ENCODE measurements around the gene CDH5.

Gene CDH5

DNA sequence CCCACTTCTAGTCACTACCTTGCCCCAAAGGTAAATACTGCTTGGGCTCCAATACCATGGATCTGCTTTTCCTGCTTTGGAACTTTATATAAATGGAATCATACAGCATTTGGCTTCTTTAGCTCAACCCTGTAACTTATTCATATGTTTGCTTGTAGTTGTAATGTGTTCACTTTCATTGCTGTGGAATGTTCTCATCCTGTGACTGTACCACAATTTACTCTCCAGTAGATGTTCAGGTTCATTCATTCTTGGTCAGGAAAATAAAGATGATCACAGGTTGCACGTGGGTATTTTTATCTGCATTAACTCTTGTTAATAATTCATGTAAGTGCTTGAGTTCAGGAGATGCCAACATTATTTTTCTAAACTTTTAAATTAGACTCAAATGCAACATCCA lies 53.9 kb downstream of the CDH5 start:
- no peak for DNase-seq

DNA sequence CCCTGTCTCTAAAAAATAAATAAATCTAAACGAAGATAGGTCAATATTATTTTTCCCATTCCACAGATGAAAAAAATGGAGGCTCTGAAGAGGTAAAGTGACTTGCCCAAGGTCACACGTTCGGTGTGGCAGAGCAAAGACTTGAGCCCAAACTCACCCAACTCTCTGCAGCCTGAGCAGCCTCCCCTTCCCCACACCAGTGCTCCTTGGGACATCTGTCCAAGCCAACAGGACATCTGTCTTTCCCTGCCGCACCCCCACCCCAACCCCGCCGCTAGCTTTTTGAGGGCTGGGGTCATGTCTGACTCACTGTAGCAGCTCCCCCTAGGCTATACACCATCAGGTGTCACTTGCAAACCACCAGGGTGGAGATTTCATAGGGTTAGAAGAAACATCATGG lies 55.4 kb downstream of the CDH5 start:
- DNase-seq, result no peak

DNA sequence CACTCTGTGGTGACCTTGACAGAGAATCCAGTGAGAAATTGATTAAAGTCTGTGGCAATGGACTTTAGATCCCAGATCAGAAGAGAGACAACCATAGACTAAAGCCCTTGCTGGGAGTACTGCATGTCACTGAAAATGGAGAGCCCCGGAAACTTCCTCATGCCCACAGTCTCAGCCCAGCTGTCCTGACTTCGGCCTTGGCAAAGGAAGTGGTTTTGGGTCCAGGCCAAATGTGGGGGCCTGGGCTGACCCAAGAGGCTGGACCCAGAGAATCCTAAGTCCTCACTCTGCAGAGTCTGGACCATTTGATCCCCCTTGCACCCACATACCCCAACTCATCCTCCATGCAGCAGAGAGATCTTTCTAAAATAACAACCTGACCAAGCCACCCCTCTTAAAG lies 55.9 kb downstream of the CDH5 start:
- no peak for DNase-seq

DNA sequence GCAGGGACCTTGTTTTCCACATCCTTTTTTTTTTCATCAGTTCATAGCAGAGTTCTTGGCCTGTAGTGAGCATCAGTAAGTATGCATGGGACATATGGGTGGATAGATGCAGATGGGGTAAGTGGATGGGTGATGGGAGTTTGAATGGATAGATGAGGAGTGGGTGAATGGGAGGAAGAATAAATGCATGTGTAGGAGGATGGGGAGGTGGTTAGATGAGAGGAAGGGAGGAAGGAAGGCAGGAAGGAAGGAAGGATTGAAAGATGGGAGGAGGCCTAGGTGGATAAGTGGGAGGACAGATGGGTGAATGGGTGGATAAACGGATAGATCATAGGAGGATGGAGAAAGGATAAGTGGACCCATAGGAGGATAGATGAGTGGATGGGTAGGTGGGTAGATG lies 56.7 kb downstream of the CDH5 start:
- DNase-seq, result no peak

DNA sequence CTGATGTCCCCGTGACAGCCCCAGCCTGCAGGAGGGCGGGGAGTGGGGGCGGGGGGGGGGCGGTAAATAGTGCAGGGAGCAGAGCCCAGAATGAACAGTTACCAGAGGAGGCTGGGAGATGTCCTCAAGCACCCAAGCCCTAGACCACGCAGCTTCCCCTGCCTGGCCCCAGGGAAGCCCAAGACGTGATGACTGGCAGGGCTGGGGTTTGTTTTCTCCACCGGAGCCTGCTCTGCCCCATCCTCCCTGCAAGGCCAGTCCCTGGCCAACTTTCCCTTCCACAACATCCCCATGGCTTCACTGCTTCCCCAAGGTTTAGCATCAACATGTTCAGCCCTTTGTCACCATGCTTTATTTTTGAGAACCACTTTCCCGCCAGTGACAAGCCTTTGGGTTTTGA lies 59.2 kb downstream of the CDH5 start:
- no peak for DNase-seq

DNA sequence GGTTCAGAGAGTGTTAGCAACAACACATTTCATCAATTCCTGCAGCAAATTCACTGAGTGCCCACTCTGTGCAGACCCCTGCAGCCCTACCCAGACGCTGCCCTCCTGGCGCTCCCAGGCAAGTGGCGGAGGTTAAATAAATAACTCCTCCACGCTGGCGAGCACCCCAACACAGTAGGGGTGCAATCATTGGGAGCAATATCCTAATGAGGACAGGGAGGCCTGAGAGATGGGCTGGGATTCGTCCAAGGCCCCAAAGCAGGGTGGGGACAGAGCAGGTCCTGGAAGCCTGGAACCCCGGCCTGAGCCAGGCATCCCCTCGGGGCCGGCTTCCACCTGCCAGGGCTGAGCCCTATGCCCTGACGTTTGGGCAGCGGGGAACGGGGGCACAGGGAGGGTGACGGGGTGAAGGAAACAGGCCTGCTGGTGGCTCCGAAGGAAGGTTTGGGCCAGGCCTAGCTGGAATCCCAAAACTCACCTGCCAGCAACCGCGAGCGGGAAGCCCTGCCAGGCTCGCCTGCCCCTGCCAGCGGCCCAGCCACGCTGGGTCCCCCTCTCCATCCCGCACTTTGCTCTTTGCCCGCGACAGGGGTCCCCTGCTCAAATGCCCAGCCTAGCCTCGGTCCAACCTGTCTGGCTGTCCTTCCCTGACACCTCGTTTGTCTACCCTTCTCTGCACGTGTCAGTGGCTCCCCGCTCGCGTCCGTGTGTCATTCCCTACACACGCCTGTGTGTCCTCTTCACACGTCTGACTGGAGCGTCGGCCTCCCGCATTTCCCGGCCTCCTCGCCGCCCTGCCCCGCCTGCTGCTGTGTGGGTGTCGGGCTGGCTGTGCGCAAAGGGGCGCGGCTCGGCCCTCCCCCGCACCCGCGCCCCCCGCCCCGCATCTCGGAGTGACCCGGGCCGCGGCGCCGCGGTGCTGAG lies 59.9 kb downstream of the CDH5 start:
- no peak for DNase-seq

DNA sequence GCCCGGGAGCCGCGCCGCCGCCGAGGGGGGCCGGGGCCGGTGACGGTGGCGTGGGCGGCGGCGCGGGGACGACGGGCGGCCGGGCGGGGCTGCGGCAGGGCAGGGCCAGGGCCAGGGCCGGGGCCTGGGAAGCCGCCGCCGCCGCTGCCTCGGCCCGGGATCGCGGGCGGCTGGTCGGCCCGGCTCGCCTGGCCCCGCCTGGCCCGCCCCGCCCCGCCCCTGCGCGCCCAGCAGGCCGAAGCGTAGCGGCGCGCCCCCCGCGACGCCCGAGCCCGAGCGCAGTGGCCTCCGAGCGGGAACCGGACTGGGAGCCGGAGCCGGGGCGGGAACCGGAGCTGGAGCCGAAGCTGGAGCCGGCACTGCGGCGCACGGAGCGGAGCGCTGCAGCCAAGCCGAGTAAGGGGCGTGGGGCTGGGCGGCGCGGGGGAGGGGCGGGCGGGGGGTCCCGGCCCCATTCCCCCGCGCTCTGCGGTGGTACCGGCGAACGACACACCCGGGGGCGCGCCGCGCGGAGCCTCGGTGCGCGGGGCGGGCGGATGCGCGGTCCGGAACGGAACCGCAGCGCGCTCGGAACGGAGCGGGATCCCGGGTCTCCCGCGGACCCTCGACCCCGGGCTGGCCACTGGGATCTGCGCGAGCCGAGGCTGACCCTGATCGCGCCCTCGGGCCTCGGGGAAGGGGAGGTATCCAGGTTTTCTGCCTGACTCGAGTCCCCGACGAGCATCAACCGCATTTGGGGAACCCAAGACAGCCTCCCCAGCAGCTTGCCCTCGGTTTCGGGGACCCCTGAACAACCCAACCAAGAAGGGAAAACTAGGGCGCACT lies 60.8 kb downstream of the CDH5 start, which contains the start of gene BEAN1:
Gene BEAN1, plus strand, starts transcription at position 260 of the 825 bp plus-strand sequence. CDS start 10,382 bp downstream, outside the sequence.
- DNase-seq, result no peak

DNA sequence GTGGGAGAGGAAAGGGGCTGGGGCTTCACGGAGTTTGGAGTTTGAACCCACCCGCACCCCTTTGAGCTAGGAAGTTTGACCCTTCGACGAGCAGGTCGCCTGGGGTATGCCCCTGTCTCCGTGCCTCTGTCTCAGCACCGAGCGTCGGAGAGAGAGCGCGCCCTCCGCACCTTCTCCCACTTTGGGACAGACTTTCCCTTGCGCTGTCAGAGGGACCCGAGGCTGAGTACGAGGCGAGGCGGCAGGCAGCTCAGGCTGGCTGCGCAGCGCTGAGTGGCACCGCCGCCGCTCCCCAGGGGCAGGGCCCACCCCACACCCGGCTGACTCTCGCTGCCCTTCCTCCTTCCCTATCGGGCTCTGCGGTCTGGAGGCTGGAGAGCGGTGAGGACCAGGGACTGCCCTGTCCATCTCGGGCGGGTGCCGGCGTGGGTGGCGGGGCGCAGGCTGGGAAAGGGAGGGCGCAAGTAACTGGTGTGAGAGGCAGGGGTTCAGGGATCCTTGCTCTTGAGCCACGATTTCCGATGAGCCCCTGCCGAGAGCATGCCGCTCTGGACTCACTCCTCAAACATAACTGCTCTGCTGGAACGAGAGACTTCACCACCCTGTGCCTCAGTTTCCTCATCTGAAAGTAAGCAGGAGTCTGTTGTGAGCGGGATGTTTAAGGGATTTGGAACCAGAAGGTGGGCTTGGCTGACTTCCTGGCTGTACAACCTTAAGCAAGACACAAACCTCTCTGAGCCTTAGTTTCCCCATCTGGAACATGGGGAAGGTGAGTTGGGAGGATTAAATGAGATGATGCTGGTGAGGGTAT lies 61.6 kb downstream of the CDH5 start:
- no peak for DNase-seq

DNA sequence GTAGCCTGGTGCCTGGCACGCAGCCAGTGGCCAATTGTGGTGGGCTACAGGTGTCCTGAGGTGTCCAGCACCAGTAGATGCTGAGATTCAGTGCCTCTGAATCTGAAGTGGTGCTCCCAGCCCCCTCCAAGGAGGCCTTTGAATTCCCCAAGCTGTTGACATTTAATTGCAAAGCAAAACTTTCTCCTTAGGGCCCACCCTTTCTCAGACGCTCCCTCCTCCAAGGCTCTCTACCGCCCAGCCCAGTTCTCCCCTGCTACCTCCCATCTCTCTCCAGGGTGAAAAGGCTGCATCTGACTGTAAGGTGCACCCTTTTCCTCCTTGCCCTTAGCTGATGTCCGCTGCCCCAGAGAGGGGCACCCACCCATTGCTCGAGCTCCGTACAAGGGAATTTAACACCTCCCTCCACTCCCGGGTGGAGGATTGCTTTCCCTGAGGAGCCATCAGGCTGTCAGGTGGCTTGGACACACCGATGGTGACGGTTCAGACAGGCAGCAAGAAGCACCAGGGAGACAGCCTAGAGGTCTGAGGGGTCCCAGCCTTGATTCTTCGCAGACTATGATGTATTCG lies 62.3 kb downstream of the CDH5 start:
- DNase-seq, result no peak

DNA sequence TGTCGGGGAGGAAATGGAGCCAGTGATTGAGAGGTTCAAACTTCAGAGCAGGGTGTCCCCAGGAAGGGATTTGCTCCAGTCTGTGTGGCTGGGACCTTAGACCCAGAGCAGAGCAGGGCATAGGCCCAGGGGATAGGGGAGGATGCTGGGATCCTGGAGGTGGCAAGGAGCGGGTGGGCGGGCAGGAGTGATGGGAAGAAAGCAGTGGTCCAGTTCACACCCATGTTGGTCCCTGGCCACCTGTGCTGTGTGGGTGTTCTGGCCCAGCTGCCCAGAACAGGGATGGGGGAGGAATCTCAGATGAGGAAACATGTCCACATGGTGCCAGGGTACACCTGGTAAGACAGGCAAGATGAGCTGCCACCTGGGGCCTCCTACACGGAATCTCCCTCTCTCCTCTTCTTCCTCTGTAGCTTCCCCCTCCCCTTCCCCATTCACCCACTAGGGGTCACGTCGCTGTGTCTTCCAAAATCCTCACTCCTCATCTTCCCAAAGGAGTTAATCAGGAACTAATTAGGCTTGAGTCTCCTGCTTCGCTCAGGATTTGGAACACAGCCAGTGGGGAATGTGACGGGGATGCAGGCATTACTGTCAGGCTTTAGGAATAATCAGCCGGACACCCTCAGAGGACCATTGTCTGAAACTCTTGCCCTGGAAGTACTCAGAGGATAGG lies 62.9 kb downstream of the CDH5 start:
- DNase-seq, result no peak

DNA sequence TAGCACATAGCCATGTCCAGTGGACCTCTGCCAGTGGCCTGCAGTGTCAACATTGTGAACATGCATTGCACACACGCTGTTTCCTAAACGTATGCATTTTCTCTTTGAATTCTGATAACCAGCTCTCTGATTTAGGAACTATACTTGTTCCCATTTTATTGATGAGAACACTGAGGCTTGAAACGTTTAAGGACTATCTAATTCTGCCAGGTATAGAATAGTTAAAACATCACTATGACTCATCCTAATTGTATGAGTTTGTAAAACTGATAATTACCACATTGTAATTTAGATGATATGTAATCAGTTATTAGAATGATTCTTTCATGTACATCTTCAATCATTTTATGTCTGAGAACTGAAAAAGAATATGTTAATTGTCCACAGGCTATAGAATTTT lies 63.7 kb downstream of the CDH5 start:
- no peak for DNase-seq

DNA sequence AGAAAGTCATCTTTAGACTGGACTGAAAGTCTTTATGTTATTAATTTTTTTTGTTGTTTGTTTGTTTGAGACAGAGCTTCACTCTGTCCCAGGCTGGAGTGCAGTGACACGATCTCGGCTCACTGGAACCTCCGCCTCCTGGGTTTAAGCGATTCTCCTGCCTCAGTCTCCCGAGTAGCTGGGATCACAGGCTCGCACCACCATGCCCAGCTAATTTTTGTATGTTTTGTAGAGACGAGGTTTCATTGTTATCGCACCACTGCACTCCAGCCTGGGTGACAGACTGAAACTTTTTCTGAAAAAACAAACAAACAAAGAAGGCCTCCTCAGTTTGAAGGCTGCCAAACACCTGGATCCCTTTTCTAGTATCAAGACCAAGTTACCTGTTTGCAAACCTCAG lies 65.3 kb downstream of the CDH5 start:
- DNase-seq, result no peak

DNA sequence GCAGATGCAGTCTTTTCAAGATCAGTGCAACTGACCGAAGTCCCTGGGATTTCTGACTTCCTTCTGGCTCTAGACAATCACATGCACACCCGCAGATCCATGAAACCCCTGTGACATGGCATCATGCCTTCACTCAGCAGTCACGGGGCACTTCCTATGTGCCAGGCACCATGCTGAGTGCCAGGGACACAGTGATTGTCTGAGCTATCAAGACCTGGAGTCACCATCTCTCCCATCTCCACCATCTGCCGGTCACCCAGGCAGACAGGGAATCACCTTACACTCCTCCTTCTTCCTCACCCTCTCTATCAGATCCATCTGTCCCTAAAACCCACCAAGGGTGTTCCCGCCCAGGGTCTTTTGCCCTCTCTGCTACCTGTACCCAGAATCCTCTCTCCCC lies 65.9 kb downstream of the CDH5 start:
- DNase-seq, result no peak

DNA sequence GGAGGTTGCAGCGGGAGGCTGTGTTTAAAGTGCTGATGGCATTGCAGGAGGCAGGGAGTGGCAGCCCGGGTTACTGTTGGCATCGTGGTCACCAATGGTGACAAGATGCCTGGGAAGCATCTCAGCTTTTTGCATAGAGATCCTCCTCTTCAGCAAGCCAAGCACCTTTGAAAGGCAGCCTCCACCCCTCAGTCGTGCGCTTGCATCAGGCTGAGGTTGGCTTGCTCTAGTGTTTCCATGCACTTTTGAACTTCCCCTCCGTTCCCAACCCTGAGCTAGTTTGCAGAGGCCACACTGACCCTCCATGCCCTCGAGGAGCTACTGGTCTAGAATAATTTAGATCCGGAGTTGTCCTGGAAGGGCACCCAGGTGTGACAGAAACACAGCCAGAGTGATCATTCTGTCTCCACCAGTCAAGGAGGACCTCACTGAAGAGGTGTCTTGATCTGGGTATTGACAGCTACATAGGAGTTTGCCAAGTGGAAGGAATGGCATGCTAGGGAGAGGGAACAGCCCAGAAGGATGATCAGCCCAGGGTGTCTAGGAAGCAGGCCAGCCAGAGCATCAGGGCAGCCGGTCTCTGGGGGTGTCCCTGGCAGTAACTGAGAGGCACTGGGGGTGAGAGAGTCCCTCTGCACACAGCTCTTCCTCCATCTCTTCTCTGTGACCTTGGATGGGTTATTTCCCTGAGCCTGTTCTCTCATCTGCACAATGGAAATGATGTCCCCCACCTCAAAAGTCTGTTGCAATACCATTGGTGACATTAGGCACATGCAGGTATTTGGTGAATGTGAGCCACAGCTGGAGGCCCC lies 68.3 kb downstream of the CDH5 start:
- DNase-seq, result no peak

DNA sequence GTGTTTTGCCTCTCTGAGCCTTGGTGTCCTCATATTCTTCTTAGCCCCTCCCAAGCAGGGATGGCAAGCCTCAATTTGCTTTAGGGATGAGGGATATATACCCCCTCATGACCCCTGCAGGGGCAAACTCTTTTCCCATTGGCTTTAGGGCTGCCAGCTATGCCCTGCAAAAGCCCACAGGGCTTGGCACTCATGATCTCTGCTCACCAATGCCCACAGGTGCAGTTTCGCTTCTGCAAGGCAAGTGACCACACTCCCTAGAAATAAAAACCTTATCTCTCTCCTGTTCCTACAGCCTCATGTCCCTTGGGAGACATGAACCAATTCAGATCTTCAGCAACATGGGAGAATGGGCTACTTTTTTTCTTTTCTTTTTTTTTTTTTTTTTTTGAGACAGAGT lies 69.4 kb downstream of the CDH5 start:
- no peak for DNase-seq

DNA sequence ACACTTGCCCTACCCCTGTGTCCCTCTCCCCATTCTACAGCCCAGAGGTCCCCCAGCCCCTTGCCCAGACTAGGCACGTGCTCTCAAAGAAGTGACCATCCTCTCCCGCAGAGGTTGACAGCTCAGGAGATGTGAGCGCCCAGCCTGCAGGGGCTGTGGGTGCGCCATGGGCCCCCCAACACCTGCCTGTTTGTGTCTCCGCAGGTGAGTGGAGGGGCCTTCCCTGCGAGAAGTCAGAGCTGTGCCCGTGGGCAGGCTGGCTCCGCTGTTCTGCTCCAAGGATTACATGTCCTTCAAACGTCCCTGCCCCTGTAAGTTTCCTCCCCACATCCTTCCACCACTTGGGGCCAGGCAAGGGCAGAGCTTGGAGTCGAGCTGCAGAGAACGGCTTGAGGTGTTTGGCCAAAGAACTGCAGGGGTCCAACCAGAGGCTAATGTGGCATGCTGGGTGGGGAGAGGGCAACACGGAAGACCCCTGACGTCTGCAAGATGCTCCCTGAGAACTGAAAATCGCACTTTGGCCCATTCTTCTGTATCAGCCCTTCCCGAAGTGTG lies 71.0 kb downstream of the CDH5 start:
- no peak for DNase-seq

DNA sequence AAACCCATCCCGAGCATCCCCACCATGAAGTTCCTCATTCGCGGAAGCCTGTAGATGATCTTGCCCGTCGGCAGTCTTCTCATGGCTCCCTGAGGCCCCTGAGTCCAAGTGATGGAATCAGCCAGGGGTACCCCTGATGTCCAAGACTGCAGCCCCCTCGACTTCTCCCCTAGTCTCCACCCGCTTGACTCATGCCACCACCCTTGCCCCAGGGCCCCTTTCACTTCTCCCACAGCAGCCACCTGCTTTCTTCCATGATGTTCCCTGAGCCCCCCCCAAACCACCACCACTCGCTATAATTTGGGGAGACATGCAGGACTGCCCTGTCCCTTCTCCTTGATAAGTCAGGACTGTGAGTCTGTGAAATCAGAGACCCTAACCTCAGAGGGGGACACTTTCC lies 72.0 kb downstream of the CDH5 start:
- no peak for DNase-seq

DNA sequence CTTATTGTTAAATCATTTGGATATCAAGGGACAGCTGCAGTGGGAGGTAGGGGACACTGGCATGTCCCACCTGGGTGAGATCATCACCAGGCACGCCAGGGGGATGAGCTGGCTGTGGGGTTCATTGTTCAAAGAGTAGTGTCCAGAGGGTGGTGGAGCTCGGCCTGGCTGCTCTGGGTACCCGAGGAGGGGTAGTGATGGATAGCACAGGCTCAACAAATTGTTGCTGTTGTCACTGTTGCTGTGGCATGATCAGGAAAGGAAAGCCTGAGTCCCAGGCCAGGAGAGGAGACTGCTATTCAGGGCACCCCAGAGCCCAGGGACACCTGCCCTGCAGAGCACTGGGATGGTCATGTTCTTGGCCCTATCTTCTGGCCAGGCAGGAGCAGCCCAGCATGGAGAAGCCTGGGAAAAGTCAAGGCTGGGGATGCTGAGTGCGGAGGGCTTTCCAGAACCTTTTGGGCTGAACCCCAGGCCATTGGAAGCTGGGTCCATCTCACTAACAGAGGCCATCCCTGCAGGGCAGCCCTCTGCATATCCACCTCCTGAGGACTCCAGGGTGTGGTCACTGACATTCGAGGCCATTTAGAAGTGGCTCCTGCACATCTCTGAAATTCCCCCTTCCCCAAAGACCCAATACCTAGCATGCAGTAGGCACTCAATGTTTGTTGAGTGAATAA lies 72.7 kb downstream of the CDH5 start:
- no peak for DNase-seq

DNA sequence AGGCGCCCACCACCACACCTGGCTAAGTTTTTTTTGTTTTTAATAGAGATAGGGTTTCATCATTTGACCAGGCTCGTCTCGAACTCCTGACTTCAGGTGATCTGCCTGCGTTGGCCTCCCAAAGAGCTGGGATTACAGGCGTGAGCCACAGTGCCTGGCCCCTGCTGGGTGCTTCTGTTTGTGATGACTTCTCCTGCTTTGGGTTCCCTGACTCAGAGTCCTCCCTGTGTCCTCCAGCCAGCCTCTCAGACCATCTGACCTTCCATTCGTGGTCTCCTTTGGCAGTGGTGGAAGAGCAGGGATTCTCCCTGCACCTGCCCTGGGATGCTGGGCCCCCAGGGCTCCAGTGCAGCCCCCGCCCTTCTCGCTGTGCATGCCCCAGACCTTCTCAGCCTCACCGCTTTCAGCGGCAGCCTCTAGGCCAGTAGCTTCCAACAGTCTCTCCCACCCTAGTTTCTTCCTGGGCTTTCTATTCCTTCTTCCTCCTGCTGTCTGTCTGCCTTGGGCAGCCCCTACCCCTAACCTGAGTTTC lies 73.8 kb downstream of the CDH5 start:
- no peak for DNase-seq

DNA sequence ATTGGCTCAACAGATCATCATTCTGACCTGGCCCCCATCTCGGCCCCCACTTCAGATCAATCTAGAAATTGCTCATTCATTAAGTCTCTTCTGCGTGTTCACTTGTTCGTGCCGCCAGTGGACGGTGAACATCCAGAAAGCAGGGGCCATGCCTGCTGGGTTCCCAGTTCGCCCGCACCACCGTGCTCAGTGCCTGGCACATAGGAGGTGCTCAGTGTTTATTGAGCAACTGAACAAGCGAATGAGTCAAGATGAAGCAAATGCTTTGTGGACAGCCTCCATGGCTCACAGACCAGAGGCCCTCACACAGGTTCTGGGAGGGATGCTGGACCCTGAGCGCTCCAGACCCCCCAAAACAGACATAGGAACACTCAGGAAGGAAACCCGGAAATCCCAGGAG lies 74.5 kb downstream of the CDH5 start:
- DNase-seq, result no peak

Data from GOT3 (cell line).